Muscle of arm (tissue), 12 donors: ENCODE data around the gene USP6NL. TPM values are rescaled to one million over a fixed set of nuclear protein-coding genes. Genes with fewer than 3 reads are reported as not detected.

ENCODE experiments used
- DNase-seq: peaks from one replicate; pipeline ENCODE4 v3.0.0-alpha.2; 2013
- polyA plus RNA-seq, 12 donors: library from polyadenylated mRNA; unstranded; fragments of 120-200 nt; gene quantifications; one replicate each; pipeline ENCODE4 v1.2.1, GENCODE V29; 2013; ENCODE audit not compliant: insufficient read length in 12 of 12

USP6NL gene
- polyA plus RNA-seq, 12 donors, result 8.2 to 17.9 (median 10.1) TPM; not detected in 1

- no peak for DNase-seq
Observed at GRCh38 chr10:11595395-11595692, 16.1 kb downstream of the USP6NL start.

DNA sequence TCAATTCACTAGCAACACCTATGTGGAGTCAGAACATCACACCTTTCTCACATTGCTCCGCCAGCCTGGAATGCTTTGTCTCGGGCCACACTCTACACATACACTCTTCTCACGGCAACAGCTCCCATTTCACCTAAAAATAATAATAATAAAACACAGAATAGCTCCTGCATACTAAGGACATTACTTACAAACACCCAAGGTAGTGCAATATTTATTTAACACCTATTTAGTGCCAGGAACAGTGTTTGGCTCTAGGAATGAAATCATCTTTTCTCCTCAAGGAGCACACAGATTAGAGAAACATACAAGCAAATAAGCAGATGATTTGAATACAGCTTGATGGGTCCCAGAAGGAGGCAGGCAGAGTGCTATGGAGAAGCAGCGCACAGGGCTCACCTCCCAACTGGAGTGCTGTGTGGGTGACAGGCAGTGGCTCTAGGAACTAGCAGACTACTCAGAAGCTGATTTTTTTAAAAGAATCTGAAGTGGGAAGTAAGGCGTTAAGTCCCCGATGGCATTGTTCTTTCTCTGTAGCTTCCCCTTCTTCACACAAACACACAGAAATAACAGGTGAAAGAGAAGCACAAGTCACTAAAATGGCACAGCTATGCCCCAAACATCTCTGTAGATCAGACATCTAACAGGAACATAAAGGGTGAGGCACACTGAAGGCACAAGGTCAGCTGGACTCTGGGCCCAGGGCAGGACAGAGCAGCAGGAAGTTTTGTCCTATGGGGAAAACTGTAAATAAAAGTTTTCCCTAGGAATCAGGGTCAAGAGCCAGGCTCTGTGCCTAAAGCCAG, 16.7 kb downstream of the USP6NL start:
- no peak for DNase-seq

DNA sequence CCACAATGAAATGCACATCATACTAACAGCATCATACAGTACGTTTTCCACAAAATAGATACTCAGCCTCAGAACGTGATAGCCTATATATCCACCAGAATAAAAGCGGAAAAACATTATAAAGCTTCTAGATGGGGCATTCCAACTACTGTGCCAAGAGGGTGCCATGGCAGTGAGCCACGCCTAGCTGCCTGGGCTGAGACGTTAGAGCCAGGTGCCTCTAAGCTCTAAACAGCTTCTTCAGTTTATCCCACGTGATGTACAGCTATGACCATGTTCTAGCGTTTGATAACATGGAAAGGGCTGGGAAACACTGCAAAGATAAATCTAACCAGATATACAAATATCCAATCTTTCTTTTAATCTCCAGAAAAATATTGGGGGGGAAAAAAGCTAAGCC, 17.8 kb downstream of the USP6NL start:
- DNase-seq, result no peak

DNA sequence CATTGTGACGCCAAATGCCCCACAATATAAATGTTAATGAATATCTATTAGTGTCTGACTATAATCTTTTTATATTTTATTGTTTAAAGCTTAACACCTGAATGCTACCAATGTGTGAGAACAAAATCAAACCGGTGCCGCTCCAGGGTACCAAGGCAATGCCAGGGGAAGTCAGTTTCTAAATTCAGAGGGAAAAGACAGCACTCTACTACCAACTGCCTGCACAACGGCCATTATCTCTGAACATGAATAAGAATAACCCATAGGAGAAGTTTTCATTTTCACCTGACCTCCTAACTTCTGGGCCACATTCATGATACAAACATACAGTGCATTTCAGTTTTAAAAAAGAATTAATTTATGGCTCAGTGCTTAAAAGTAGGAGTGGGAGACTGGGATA, 21.7 kb downstream of the USP6NL start:
- DNase-seq, result no peak

DNA sequence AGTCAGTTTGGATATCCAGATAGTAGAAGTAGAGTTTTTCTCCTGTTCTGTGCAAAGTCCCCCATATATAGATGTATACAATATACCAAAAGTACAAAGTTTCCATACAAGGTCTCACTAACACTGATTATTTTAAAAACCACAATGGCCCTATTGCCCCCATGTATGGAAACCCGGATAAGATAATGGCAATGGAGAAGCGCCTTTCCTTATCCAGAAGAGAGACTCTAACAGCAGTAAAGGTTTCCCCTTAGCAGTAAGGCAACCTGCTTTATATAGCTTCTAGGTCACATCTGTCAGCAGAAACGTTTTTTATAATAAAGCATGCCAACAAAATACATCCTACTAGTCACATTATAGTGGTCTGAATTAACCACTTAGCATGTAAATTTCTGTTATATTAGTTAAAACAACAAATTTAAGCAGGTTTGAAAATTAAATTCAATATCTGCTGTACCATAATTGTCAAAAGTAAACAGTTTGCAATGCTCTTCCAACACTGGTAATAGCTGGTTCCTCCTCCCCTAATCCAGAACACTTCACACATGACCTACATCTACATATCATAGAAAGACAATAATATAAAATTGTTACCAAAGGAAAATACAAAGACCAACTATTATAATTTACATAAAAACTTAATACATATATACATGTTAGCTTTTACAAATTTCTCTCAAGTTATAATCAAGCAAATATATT, 22.4 kb downstream of the USP6NL start:
- no peak for DNase-seq

- DNase-seq, result no peak
Observed at GRCh38 chr10:11587722-11588259, 23.7 kb downstream of the USP6NL start.

DNA sequence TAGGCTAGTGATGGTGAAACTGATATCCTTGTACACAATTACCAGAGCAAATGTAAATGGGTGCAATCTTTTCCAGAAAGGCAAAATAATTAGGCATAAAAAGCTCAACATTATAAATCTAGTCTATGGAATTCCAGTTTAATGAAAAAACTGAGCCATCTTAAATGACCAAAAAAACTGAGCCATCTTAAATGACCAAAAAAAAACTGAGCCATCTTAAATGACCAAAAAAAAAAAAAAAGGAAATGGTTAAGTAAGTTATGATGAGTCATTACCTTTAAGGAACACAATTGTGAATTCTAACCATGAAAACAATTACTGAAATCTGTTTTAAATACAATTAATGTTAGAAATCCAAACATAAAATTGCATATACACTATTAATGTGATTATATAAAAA, 25.3 kb downstream of the USP6NL start:
- no peak for DNase-seq

DNA sequence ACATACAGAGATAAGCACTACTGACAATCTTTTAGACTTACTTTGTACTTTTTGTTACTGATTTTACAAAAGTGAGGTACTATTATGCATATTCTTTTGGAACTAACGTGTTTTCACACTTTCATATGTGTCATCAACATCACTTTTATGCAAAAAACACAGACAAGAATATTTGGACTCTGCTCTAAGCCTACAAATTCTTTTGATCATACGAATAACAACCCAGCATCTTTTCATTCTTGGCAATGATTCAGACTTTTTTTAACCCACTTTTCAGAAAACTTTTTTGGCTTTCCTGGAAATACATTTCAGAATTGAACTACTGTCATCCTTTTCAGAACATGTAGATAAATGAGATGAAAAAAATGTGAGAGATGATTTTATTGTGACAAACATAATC, 30.2 kb downstream of the USP6NL start:
- DNase-seq, result no peak

DNA sequence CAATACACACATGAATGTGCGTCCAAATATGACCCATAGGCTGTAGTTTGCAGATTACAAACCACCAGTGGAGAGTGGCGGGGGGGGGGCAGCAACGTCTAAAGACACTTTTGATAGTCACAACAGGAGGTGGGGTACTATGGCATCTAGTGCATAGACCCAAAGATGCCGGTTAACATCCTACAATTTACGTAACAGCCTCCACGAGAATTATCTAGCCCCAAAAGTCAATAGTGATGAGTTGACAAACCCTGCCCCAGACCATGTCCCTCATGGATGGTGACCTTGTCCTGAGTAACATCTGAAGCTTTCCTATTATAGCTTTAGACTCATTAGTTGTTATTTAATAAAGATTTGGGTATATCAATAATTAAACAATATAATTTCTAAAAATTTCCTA, 31.6 kb downstream of the USP6NL start:
- no peak for DNase-seq

DNA sequence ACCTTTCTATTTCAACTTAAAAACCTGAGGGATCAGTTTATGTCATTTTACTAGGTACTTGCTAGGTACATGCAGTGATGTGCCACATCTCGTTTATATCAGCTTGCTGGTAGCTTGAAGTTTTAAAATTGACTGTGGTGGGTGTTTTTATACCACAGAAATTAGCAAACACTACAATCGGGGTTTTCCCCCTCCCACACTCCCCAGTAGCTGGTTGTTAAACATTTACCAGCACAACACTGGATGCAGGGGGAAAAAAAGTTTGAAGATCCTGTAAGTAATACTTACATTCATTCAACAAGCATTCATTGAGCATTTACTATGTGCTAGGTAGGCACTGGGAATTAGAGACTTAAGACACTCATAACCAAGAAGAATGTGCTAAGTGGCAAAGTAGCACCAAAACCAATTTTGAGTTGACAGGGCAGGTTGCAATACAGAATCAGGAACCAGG, 32.6 kb downstream of the USP6NL start:
- DNase-seq, result no peak

DNA sequence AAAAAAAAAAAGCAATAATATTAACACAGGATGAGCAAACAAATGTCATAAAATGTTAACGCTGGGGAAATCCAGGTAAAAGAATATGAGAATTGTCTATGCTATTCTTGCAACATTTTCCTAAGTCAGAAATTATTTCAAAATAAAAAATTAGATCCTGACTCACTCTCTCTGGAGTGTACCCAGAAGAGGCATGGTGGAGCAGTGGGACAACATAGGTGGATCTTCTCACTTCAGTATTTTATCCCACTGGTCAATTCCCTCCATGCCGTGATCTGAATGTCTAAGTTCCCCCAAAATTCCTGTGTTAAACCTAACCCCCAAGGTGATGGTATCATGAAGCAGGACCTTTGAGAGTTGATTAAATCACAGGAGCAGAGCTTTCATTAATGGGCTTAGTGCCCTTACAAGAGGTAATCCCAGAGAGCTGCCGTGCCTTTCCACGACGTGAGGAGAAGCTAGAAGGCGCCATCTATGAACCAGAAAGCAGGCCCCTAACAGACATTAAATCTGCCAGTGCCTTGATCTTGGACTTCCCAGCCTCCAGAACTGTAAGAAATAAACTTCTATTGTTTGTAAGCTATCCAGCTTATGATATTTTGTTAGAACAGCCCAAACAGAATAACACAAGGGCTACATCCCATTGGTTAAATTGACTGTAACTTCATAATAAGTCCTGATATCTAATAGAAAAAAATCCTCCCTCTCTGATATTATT, 35.2 kb downstream of the USP6NL start:
- DNase-seq, result no peak

DNA sequence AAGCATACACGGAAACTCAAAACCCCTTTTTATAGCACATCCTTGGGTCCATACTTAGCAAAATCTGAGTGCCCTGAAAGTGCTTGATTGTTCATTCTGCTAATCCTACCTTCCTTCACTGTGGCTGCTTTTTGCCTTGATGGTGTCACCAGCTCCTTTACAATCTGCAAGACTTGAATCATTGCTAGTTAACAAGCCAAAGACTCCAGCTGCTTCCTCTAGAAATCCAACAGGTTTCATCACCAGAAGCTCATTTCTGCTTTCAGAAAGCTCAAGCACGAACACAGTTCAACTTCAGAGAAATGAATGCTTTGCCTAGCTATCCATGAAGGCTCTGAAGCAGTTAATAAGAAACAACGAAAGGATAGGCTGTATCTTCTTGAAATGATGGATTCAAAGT, 38.0 kb downstream of the USP6NL start:
- DNase-seq, result peak; percentile 7

DNA sequence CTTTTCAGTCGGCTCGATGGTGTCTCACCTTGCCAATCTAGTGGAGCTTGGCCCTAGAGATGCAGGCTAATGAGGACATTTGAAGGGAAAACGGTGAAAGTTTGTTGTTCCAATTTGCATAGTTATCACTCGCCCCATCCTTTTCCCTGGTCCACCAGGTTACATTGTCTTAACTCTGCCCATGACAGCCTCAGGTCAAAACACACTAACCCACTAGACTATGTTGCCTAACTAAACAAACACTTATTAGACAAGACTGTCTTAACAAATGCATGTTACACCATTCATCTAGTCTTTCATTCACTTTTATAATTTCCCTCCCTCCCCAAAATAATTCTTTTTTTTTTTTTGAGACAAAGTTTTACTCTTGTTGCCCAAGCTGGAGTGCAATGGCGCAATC, 40.7 kb downstream of the USP6NL start:
- DNase-seq, result no peak

DNA sequence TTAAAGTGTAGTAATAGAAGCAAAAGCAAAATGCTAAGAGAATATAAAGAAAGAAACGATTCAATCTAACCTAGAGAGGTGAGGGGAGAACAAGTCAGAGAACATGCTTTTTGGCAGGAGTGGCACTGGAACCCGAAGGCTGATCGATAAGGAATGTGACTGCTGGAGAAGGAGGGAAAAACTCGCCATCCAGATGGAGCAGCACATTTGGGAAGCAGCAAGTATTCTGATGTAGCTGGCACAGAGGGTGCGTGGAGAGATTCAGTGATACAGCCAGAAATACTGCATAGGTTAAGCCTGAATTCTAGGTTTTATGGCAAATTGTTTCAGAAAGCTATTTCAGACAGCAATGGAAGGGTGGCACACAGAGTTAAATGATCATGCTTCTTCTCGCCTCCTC, 42.0 kb downstream of the USP6NL start:
- no peak for DNase-seq

- no peak for DNase-seq
Observed at GRCh38 chr10:11568578-11568977, 42.9 kb downstream of the USP6NL start.

DNA sequence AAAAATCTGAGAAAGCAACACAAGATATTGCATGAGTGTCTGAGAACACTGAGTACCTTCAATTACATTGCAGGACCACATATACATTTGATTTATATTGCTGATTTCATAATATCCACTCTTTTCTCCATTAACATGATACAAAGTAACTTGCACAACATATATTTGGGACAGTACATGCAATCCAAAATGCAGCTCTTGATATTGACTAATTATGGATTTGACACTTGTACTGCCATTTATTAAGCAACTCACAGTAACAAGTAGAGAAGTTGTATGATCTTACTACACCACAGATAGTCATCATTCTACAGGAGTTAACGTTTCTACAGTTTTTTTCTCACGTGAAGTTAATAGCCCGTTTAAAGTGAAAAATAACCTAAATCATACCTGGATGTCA, 46.7 kb downstream of the USP6NL start:
- DNase-seq, result no peak

DNA sequence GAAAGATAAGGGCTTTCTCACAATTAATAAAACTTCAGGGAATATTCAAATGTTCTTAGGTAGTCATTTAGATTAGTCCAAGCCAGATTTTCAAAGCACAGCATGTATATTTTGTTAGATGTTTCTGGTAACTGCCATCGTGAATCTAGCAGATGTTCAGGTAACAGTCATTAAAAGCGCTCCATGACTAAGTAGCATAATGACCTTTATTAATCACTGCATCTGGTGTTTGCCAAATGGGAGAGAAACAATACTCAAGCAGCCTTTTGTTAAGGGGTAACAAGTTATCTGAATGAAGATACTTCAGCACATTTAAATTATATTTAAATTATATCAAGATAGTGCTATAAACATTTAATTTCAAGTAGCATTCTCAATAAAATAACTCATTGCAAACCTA, 47.5 kb downstream of the USP6NL start:
- DNase-seq, result no peak

- DNase-seq, result no peak
Observed at GRCh38 chr10:11562888-11563287, 48.6 kb downstream of the USP6NL start.

GRCh38 chr10:11560076-11560709, 51.3 kb downstream of the USP6NL start:
- no peak for DNase-seq

DNA sequence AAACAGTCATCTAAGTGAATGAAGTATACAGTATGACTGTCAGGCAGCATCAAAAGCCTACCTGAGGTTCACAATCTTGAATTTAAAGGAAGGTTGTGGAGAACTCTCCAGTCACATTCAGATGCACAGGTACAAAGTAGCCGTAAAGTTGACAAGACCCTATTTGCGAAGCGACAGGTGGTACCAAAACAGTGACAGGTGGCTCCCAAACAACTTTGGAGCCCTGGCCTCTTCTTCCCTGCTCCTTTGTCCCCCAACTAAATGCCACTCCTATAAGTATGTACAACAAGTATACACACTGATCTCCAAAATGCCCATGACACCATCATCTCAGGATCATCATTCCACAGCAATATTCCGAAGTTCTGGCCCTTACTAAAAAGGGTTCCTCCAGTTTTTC, 53.5 kb downstream of the USP6NL start:
- no peak for DNase-seq

- no peak for DNase-seq
Observed at GRCh38 chr10:11557513-11557912, 53.9 kb downstream of the USP6NL start.

DNA sequence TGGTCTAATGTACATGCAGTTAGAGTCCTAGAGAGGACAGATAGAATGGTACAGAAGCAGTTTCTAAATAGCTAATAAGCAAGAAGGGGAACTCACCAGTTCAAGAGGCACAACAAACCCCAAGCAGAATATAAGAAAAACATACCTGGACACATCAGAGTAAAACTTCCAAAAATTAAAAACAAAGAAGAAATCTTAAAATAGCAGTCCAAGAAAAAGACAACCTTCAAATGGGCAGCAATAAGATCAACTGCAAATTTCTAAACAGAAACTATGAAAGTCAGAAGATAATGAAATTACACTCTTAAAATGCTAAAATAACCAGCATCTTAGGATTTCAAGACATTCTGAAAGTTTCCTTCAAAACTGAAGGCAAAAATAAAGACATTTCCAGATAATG, 55.9 kb downstream of the USP6NL start:
- DNase-seq, result no peak
